ENCODE results near the gene TBC1D30. TPM values are rescaled to one million over a fixed set of nuclear protein-coding genes. Genes with fewer than 3 reads are reported as not detected.
"Not testable (repeated sequence)": the region's sequence is repeated elsewhere in the genome, so short reads cannot be mapped to it uniquely, and the experiment has no call there.

TBC1D30 gene
- total RNA-seq, 2 experiments from 2014 or later: 0.40 to 0.72 TPM

- no peak for DNase-seq
- intact Hi-C loops (cut with micrococcal nuclease): no loop called here
- Mint-ChIP-seq H3K27ac (no peak overlapping the region), H3K27me3 (no peaks in the 10 kb centered on the region), H3K4me1 (ENCODE audit: low read depth) (no peaks in the 10 kb centered on the region), H3K4me3 (no peak overlapping the region), H3K9me3 (no peaks in the 10 kb centered on the region), H3K36me3 (ENCODE audit: low read depth) (no peaks in the 10 kb centered on the region)
- ChIA-PET POLR2A (no interaction called here), CTCF (interaction anchor here (1.2 kb wide), 1 partner anchor 45 kb away, joined by 3 read pairs; no protein-coding TSS in a partner anchor)
- ATAC-seq: no peak
- no peak for TF ChIP-seq CTCF (IDR thresholded peaks at IDR 0.05)
These were observed 16.7 kb downstream of the TBC1D30 start for GRCh38 chr12:64840949-64841717.

GRCh38 chr12:64848409-64848808, 24.0 kb downstream of the TBC1D30 start:
- H3K4me3 Mint-ChIP-seq; H3K4me1 Mint-ChIP-seq (ENCODE audit: low read depth); H3K27me3 Mint-ChIP-seq; CTCF ChIA-PET; H3K9me3 Mint-ChIP-seq; POLR2A ChIA-PET; DNase-seq; ATAC-seq; intact Hi-C loops (cut with micrococcal nuclease); H3K36me3 Mint-ChIP-seq (ENCODE audit: low read depth); H3K27ac Mint-ChIP-seq: not testable (repeated sequence)

- ChIA-PET POLR2A (no interaction called here), CTCF (no interaction called here)
- ATAC-seq (no peak), DNase-seq (no peak)
- TF ChIP-seq CTCF (IDR thresholded peaks at IDR 0.05): no peak
- H3K4me1 Mint-ChIP-seq (ENCODE audit: low read depth): no peaks in the 10 kb centered on the region
- no peaks in the 10 kb centered on the region for H3K9me3 Mint-ChIP-seq
- no peak overlapping the region for H3K4me3 Mint-ChIP-seq
- no peak overlapping the region for H3K27ac Mint-ChIP-seq
- no peaks in the 10 kb centered on the region for H3K36me3 Mint-ChIP-seq (ENCODE audit: low read depth)
- peaks cover 2% of the 10 kb centered on the region for H3K27me3 Mint-ChIP-seq
- intact Hi-C loops (cut with micrococcal nuclease): no loop called here
These were observed 34.6 kb downstream of the TBC1D30 start for GRCh38 chr12:64858882-64859605.

- intact Hi-C loops (cut with micrococcal nuclease): loop anchor here (5.0 kb wide), 1 partner anchor 293 kb away; no protein-coding TSS in a partner anchor
- CTCF ChIA-PET: interaction anchor here (1.2 kb wide), 1 partner anchor 58 kb away, joined by 4 read pairs; no protein-coding TSS in a partner anchor
- no peaks in the 10 kb centered on the region for H3K36me3 Mint-ChIP-seq (ENCODE audit: low read depth)
- peaks cover 1% of the 10 kb centered on the region for H3K27me3 Mint-ChIP-seq
- TF ChIP-seq CTCF (IDR thresholded peaks at IDR 0.05): no peak
- no peaks in the 10 kb centered on the region for H3K9me3 Mint-ChIP-seq
- peak; percentile 39 for ATAC-seq
- DNase-seq: no peak
- POLR2A ChIA-PET: no interaction called here
- no peak overlapping the region for H3K4me3 Mint-ChIP-seq
- H3K27ac Mint-ChIP-seq: no peak overlapping the region
- no peaks in the 10 kb centered on the region for H3K4me1 Mint-ChIP-seq (ENCODE audit: low read depth)
These were observed 36.1 kb downstream of the TBC1D30 start for GRCh38 chr12:64860446-64860998.

GRCh38 chr12:64864319-64864718, 39.9 kb downstream of the TBC1D30 start:
- ChIA-PET CTCF (interaction anchor here (1.2 to 2.5 kb wide), 3 partner anchors 27 to 69 kb away, joined by 4 to 9 read pairs (median 5); no protein-coding TSS in a partner anchor), POLR2A (no interaction called here)
- Mint-ChIP-seq H3K9me3 (no peaks in the 10 kb centered on the region), H3K27me3 (peaks cover 3% of the 10 kb centered on the region), H3K36me3 (ENCODE audit: low read depth) (no peaks in the 10 kb centered on the region), H3K4me1 (ENCODE audit: low read depth) (no peaks in the 10 kb centered on the region), H3K27ac (no peak overlapping the region), H3K4me3 (no peak overlapping the region)
- ATAC-seq (no peak), DNase-seq (no peak)
- TF ChIP-seq CTCF (IDR thresholded peaks at IDR 0.05): no peak
- intact Hi-C loops (cut with micrococcal nuclease): loop anchor here (5.0 kb wide), 1 partner anchor 297 kb away; no protein-coding TSS in a partner anchor
